ENCODE results near the gene SOCS2. TPM values are rescaled to one million over a fixed set of nuclear protein-coding genes. Genes with fewer than 3 reads are reported as not detected.

The SOCS2 gene
- total RNA-seq, 1 experiment from 2014 or later, result 15.6 TPM

Other genes starting within 250 kb of the SOCS2 start
- 29.2 and 42.9 TPM in 2 replicates for gene NUDT4, start 194.8 kb upstream of the SOCS2 start, total RNA-seq (2014; rRNA removed; shearing (Covaris generic))
- 407 and 539 TPM in 2 replicates for gene UBE2N, start 130.7 kb upstream of the SOCS2 start, total RNA-seq (2014; rRNA removed; shearing (Covaris generic))
- gene MRPL42, start 105.2 kb upstream of the SOCS2 start, total RNA-seq (2014; rRNA removed; shearing (Covaris generic)), result 127 and 135 TPM in 2 replicates
- gene CRADD, start 104.7 kb downstream of the SOCS2 start, total RNA-seq (2014; rRNA removed; shearing (Covaris generic)), result 21.4 and 21.5 TPM in 2 replicates